Placental epithelial cell (primary cell): ENCODE data around the gene BCAS3. TPM values are rescaled to one million over a fixed set of nuclear protein-coding genes. Genes with fewer than 3 reads are reported as not detected.

Source experiments
- small RNA-seq: library from RNA; depleted of rRNA; stranded (forward); fragments of <200 nt; gene quantifications from one replicate; pipeline ENCODE3, GENCODE V24; 2012
- total RNA-seq: library from RNA; depleted of rRNA; stranded (reverse); fragments of >200 nt; gene quantifications from 2 replicates; pipeline ENCODE4 v1.2.3, GENCODE V29; 2012

BCAS3 gene
- total RNA-seq: 23.4 and 89.5 TPM in 2 replicates

DNA sequence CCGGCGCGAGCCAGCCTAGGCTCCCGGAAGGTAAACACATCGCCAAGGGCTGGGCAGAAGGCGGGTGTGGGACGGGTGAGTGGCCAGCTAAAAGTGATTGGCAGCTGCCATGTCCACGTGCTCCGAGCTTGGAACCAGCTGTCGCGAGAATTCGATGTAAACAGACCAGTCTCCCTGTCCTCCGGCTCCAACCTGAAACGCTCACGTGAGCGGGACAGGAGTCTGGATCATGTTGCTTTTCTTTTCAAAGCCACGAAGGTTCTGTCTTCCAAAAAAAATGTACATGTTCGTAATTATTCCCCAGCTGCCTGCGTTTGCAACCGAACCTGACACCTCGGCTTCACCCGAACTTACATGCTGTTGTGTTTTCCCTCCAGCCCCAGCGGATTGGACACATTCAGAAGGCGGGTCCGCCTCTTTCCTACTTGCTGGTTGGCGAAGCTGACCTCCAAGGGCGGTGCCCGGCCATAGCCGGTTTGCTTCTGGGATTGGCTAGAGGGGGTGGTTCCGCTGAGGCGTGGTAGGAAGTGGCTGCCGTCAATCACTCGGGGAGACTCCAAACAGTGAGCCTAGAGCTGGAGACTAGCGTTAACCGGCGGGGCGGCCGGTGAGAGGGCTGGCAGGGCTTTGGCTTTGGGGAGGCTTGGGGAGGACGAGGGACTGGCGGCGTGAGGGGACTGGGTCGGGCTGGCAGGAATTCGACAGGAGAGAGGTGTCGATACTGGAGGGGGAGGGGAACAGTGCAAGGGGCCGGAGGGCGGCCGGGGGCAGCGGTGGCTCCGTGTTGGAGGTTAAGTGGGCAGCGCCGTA is at the start of gene BCAS3:
BCAS3 (plus strand) TSS at position 544 of the 810 bp plus-strand sequence.

DNA sequence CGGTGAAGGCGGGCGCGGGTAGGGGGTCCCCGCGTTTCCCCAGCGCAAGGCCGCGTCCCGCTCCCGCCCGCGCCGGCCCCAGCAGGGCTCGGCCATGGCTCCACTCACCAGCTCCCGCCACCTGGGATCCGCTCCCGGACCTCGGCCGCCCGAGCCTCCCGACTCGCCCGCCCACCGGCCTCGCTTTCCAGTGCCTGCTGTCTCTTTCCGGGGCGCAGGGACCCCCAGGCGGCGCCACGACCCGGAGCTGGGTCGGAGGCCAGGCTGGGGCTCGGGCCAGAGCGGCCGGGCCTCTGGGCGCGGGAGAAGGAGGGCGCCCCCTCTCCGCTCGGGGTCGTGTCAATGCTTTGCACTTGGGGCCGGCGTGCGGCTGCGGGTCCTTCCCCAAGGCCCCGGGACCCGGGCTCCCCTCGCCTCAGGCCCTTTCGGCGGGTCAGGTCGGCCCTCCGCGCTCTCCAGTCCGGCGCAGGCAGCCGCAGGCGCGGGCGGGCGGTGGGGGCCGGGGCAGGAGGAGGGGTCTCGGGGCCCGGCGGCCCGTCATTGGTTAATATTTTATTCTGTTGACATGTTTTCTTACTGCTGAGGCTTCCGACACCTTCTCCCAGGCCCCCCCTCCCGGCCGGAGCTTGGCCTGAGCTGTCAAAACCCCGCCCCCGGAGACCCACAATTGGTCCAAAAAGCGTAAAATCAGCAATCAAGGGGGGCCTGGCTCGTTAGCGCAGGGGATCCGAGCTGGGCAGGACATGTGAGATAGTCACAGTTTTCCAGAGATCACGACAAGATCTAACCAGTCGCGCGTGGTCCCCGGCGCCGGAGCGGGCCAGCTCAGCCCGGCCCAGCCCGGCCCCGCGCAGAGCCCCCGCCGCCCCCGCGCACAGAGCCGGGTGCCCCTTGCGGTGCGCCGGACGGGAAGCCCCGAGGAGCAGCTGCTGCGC is 721.7 kb downstream of the BCAS3 start, which contains the start of gene TBX2:
TBX2 (plus strand) TSS at position 713 of the 935 bp plus-strand sequence. CDS start 334 bp downstream, outside the sequence.

Small RNAs within 50 kb of the gene (small RNA-seq; reads per million reads assigned to genes)
- gene RF00019: not detected
- not detected for gene RN7SL448P
- not detected for gene RN7SL606P
- not detected for gene RNU6-623P

Other genes starting within 250 kb of the BCAS3 start
- gene APPBP2, start 151.6 kb upstream of the BCAS3 start, total RNA-seq: 34.5 and 45.9 TPM in 2 replicates
- 13.0 and 15.9 TPM in 2 replicates for gene PPM1D, start 77.7 kb upstream of the BCAS3 start, total RNA-seq